HEK293T (cell line): ENCODE measurements around the gene ATP2B1.

Experiments
- ARNT ChIP-seq: fragments of 450-650 bp; IDR thresholded peaks from 2 replicates; pipeline ENCODE4 v1.6.1; 2017; ENCODE audit warnings: mild to moderate bottlenecking
- BHLHE40 ChIP-seq: fragments of 450-650 bp; IDR thresholded peaks from 2 replicates; pipeline ENCODE4 v1.6.1; 2016; ENCODE audit warnings: mild to moderate bottlenecking, moderate library complexity, borderline replicate concordance
- CTBP1 ChIP-seq: fragments of 450-650 bp; IDR thresholded peaks from 2 replicates; pipeline ENCODE4 v1.6.1; 2016; ENCODE audit warnings: borderline replicate concordance
- FOXA1 ChIP-seq: fragments of 450-650 bp; IDR thresholded peaks from 2 replicates; pipeline ENCODE4 v1.6.1; 2016; ENCODE audit warnings: mild to moderate bottlenecking
- FOXM1 ChIP-seq: fragments of 450-650 bp; IDR thresholded peaks from 2 replicates; pipeline ENCODE4 v1.6.1; 2017; ENCODE audit warnings: mild to moderate bottlenecking, borderline replicate concordance
- HDGF ChIP-seq: fragments of 450-650 bp; IDR thresholded peaks from 2 replicates; pipeline ENCODE4 v1.6.1; 2017; ENCODE audit warnings: antibody characterized with exemption, borderline replicate concordance
- L3MBTL2 ChIP-seq: fragments of 450-650 bp; conservative IDR thresholded peaks from 2 replicates; pipeline ENCODE4 v1.6.1; 2016; ENCODE audit warnings: mild to moderate bottlenecking
- SP1 ChIP-seq: fragments of 450-650 bp; IDR thresholded peaks from 2 replicates; pipeline ENCODE4 v1.6.1; 2017
- SUZ12 ChIP-seq: fragments of 450-650 bp; IDR thresholded peaks from 2 replicates; pipeline ENCODE4 v1.6.1; 2016; ENCODE audit warnings: mild to moderate bottlenecking
- TARDBP ChIP-seq: fragments of 450-650 bp; IDR thresholded peaks from 2 replicates; pipeline ENCODE4 v1.6.1; 2016
- ZNF384 ChIP-seq: fragments of 450-650 bp; IDR thresholded peaks from 2 replicates; pipeline ENCODE4 v1.6.1; 2016

DNA sequence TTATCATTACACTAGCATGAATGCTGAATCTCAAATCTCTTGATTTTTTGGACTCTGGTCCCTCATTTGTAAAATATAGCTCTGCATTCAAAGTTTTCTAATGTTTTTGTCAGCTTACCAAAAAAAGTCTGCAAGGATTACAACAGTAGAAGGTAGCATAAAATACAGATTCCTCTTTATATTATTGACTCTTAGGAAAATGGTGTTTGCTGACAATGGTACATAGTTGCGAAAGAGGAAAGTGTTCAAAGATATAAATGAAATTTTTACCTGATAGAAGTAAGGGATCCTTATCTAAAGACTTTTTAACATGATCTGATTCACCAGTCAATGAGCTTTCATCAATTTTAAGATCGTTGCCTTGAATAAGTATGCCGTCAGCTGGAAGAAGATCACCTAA lies 74.1 kb downstream of the ATP2B1 start:
- no peak for TF ChIP-seq HDGF
- no peak for TF ChIP-seq CTBP1
- no peak for TF ChIP-seq BHLHE40
- no peak for TF ChIP-seq TARDBP
- no peak for TF ChIP-seq SP1
- TF ChIP-seq FOXM1: no peak
- TF ChIP-seq FOXA1: no peak
- TF ChIP-seq L3MBTL2: no peak
- TF ChIP-seq SUZ12: no peak
- TF ChIP-seq ARNT: no peak
- TF ChIP-seq ZNF384: no peak
